HepG2 (cell line): Measurements from ENCODE around the gene MGAT1. TPM values are rescaled to one million over a fixed set of nuclear protein-coding genes. Genes with fewer than 3 reads are reported as not detected.

ENCODE experiments used
- LRRFIP1 ChIP-seq: sonication (generic); formaldehyde crosslinking; conservative IDR thresholded peaks from 2 replicates; pipeline ENCODE4 v1.4.0; 2020; ENCODE audit warnings: missing genetic modification reagents
- ZFX ChIP-seq: sonication (generic); formaldehyde crosslinking; IDR thresholded peaks from 2 replicates; pipeline ENCODE4 v1.4.0; 2020; ENCODE audit warnings: mild to moderate bottlenecking, low read depth, missing genetic modification reagents, moderate library complexity
- ZNF776 ChIP-seq: sonication (generic); formaldehyde crosslinking; IDR thresholded peaks from 2 replicates; pipeline ENCODE4 v1.4.0; 2020; ENCODE audit warnings: mild to moderate bottlenecking, missing genetic modification reagents
- polyA plus RNA-seq, 8 experiments: library from polyadenylated mRNA; depleted of rRNA in 3 of 8; stranded (reverse) in 7 of 8; unstranded in 1 of 8; fragments of >200 nt; fragmentation: Illumina TruSeq in 4 of 8; extraction: Trizol in 4 of 8; gene quantifications; 2 replicates each; pipeline versions ENCODE4 v1.2.1 to v1.2.3, GENCODE V29; 2011 to 2016; ENCODE audit warnings: low read depth in 4 of 8, missing spikeins in 1 of 8, mixed read lengths in 1 of 8; ENCODE audit not compliant: insufficient read depth in 1 of 8
- total RNA-seq, 5 experiments: library from RNA; depleted of rRNA; stranded (reverse); fragments of >200 nt; fragmentation: Illumina TruSeq; extraction: Trizol; gene quantifications; 2 replicates each; pipeline ENCODE4 v1.2.3, GENCODE V29; 2016; ENCODE audit warnings: low read depth in 1 of 5
- TF ChIP-seq, protein P1 (sequence below), 2 experiments: sonication (generic) in 1 of 2; formaldehyde crosslinking in 1 of 2; IDR thresholded peaks; 2 replicates each; pipeline versions ENCODE4 v1.5.1 to v1.6.1; 2011 to 2020; ENCODE audit warnings: borderline replicate concordance in 1 of 2, low read depth in 1 of 2, low read length in 1 of 2, mild to moderate bottlenecking in 1 of 2, missing genetic modification reagents in 1 of 2, moderate library complexity in 1 of 2
- TF ChIP-seq, protein P2 (sequence below): IDR thresholded peaks from 2 replicates; pipeline ENCODE4 v1.6.1; 2016

MGAT1 gene
- total and polyA plus RNA-seq, 2 of the 13 experiments (the other 11 are each of a cell fraction or from before 2014, with no cell fraction given), result 50.1 to 55.3 TPM

GRCh38 chr5:180806351-180807011, 3.9 kb upstream of the MGAT1 start (continued):
- TF ChIP-seq, protein P1, sequence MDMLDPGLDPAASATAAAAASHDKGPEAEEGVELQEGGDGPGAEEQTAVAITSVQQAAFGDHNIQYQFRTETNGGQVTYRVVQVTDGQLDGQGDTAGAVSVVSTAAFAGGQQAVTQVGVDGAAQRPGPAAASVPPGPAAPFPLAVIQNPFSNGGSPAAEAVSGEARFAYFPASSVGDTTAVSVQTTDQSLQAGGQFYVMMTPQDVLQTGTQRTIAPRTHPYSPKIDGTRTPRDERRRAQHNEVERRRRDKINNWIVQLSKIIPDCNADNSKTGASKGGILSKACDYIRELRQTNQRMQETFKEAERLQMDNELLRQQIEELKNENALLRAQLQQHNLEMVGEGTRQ (IDR thresholded peaks at IDR 0.05; ENCODE audit: low read depth, low read length), result peak; percentile 60
- TF ChIP-seq, protein P1 (CRISPR knock-in tag; IDR thresholded peaks at IDR 0.05; ENCODE audit: borderline replicate concordance), result peak; percentile 61; the same call in 1 of the 2 replicates
- TF ChIP-seq ZFX (CRISPR knock-in tag) (peak; percentile 15; the same call in 1 of the 2 replicates), ZNF776 (CRISPR knock-in tag) (no peak), LRRFIP1 (CRISPR knock-in tag) (no peak)
- TF ChIP-seq, protein P2, sequence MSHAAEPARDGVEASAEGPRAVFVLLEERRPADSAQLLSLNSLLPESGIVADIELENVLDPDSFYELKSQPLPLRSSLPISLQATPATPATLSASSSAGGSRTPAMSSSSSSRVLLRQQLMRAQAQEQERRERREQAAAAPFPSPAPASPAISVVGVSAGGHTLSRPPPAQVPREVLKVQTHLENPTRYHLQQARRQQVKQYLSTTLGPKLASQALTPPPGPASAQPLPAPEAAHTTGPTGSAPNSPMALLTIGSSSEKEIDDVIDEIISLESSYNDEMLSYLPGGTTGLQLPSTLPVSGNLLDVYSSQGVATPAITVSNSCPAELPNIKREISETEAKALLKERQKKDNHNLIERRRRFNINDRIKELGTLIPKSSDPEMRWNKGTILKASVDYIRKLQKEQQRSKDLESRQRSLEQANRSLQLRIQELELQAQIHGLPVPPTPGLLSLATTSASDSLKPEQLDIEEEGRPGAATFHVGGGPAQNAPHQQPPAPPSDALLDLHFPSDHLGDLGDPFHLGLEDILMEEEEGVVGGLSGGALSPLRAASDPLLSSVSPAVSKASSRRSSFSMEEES (CRISPR knock-in tag), result 0 out of 2 replicates have a peak, but pooled peaks have one; percentile 14
